AML-193 (cell line): Measurements from ENCODE around the gene GPR141.

Experiments
- DNase-seq, 2 experiments: peaks; one replicate each; lab custom pipeline; 2025; lab: John Stamatoyannopoulos, UW

Gene GPR141

GRCh38 chr7:37784015-37784414, 100.4 kb downstream of the GPR141 start:
- no peak for DNase-seq

- no peak for DNase-seq
Observed at GRCh38 chr7:37786741-37787569, 103.4 kb downstream of the GPR141 start.
